MCF 10A (cell line): ENCODE data around the gene GAS6. TPM values are rescaled to one million over a fixed set of nuclear protein-coding genes. Genes with fewer than 3 reads are reported as not detected.
A peak's percentile ranks its signal among the peaks of the same experiment; 100 is the strongest.

Experiments
- BruUV-seq: library from RNA; stranded (reverse); fragments of 400-500 nt; replicated peaks from 2 replicates; lab custom pipeline; 2021; lab: Mats Ljungman, UMichigan
- CTCF ChIA-PET: fragments of 300-600 bp; sonication (Branson Sonifier 250); formaldehyde crosslinking; extraction: SDS; loops from one replicate; lab custom pipeline; 2021; ENCODE audit warnings: antibody characterized with exemption, inconsistent platforms; lab: Yijun Ruan, JAX
- POLR2A ChIA-PET: fragments of 300-600, 350-650 bp; sonication (Branson Sonifier 250); formaldehyde crosslinking; extraction: SDS; loops from one replicate; lab custom pipeline; 2020; ENCODE audit warnings: antibody characterized with exemption, inconsistent platforms; lab: Yijun Ruan, JAX
- DNase-seq: peaks from one replicate; pipeline ENCODE4 v3.0.0-alpha.2; 2018; ENCODE audit not compliant: unreplicated experiment
- H3K27ac Mint-ChIP-seq: one replicate; pipeline ENCODE4 v1.8.0; 2022; ENCODE audit warnings: mild to moderate bottlenecking, low read depth, mixed read lengths; ENCODE audit not compliant: unreplicated experiment
- H3K27me3 Mint-ChIP-seq: one replicate; pipeline ENCODE4 v1.8.0; 2022; ENCODE audit warnings: mixed read lengths; ENCODE audit not compliant: insufficient read depth, unreplicated experiment
- H3K36me3 Mint-ChIP-seq: one replicate; pipeline ENCODE4 v1.8.0; 2022; ENCODE audit warnings: mild to moderate bottlenecking, moderate library complexity, mixed read lengths; ENCODE audit not compliant: insufficient read depth, unreplicated experiment
- H3K4me1 Mint-ChIP-seq: one replicate; pipeline ENCODE4 v1.8.0; 2022; ENCODE audit warnings: mixed read lengths; ENCODE audit not compliant: insufficient read depth, unreplicated experiment
- H3K4me3 Mint-ChIP-seq: one replicate; pipeline ENCODE4 v1.8.0; 2022; ENCODE audit warnings: mild to moderate bottlenecking, moderate library complexity, mixed read lengths; ENCODE audit not compliant: unreplicated experiment
- H3K9me3 Mint-ChIP-seq: one replicate; pipeline ENCODE4 v1.8.0; 2022; ENCODE audit warnings: mixed read lengths; ENCODE audit not compliant: unreplicated experiment
- intact Hi-C: fragments of 100-400 bp; cut with micrococcal nuclease; formaldehyde crosslinking; loops from 2 replicates; pipeline ENCODE4 v1.14.1; 2022
- total RNA-seq: library from RNA; stranded (reverse); gene quantifications from 2 replicates; pipeline ENCODE4 v1.2.3, GENCODE V29; 2022
- TF ChIP-seq, protein P1 (sequence below): fragments of 200-600 bp; IDR thresholded peaks from one replicate; pipeline ENCODE4 v1.8.0; 2022; ENCODE audit warnings: antibody characterized with exemption, mild to moderate bottlenecking; ENCODE audit not compliant: unreplicated experiment

Gene GAS6
- total RNA-seq, 1 experiment from 2014 or later: 92.3 TPM

DNA sequence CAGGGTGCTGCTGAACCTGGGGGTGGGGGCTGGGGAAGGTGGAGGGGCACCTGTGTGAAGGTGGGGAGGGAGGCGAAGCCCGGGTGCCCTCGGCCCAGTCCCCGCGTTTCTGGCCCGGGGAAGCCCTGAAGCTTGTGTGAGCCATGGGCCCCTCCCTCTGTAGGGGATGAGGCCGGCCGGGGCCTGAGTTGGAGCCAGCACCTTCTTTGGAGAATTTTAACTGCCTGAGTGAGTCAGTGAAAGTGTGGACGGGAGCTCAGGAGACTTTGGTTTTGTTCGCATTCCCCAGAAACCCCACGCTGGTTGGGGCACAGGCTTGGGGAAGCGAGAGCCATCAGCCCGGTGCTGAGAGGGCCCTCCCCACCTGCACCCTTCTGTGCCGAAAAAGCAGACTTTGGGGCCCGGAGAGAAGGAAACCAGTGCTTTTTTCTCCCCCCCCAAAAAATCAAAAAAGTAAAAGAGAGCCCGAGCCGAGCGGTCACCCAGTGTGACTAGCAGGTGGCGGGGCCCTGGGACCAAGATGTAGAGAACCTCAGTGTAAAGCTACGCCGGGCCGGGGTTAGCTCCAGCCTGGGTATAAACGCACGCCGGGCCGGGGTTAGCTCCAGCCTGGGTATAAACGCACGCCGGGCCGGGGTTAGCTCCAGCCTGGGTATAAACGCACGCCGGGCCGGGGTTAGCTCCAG lies 59.7 kb downstream of the GAS6 start:
- H3K9me3 Mint-ChIP-seq: no peaks in the 10 kb centered on the region
- no peak for DNase-seq
- TF ChIP-seq, protein P1, sequence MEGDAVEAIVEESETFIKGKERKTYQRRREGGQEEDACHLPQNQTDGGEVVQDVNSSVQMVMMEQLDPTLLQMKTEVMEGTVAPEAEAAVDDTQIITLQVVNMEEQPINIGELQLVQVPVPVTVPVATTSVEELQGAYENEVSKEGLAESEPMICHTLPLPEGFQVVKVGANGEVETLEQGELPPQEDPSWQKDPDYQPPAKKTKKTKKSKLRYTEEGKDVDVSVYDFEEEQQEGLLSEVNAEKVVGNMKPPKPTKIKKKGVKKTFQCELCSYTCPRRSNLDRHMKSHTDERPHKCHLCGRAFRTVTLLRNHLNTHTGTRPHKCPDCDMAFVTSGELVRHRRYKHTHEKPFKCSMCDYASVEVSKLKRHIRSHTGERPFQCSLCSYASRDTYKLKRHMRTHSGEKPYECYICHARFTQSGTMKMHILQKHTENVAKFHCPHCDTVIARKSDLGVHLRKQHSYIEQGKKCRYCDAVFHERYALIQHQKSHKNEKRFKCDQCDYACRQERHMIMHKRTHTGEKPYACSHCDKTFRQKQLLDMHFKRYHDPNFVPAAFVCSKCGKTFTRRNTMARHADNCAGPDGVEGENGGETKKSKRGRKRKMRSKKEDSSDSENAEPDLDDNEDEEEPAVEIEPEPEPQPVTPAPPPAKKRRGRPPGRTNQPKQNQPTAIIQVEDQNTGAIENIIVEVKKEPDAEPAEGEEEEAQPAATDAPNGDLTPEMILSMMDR: no peak
- no peaks in the 10 kb centered on the region for H3K36me3 Mint-ChIP-seq
- no TSS peak for BruUV-seq
- no peak overlapping the region for H3K4me3 Mint-ChIP-seq
- H3K27me3 Mint-ChIP-seq: no peaks in the 10 kb centered on the region
- ChIA-PET POLR2A (no interaction called here), CTCF (interaction anchor here (0.6 kb wide), 1 partner anchor 311 kb away, joined by 3 read pairs; no protein-coding TSS in a partner anchor)
- intact Hi-C loops: no loop called here
- no peaks in the 10 kb centered on the region for H3K4me1 Mint-ChIP-seq
- no peak overlapping the region for H3K27ac Mint-ChIP-seq

DNA sequence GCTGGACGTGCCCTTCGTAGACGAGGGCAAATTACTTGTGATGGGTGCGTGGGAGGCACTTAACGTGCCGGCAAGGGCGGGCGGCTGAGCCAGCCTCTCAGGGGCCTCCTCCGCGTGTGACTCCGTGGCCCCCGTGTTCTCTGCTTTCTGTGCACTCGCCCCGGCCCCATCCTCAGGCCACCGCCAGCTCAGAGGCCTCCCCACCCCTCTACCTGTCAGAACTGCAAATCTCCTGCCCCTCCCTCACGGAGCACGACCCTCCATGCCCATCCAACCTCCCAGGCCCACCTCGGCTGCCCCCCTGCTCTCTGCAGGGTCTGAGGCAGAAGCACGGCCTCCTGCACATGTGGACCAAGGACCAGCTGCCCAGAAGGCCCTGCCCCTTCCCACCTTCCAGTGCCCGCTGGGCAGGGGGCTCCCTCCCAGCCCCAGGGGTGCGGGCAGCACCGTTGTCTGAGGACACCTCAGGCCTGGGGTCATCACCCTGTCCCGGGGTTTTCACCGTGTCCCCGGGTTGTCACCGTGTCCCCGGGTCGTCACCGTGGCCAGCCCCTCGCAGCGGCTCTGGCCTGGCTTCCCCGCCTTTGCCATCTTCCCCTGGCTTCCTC lies 60.4 kb downstream of the GAS6 start:
- no peak for DNase-seq
- Mint-ChIP-seq H3K27me3 (no peaks in the 10 kb centered on the region), H3K4me3 (no peak overlapping the region), H3K27ac (no peak overlapping the region), H3K4me1 (no peaks in the 10 kb centered on the region), H3K36me3 (no peaks in the 10 kb centered on the region), H3K9me3 (no peaks in the 10 kb centered on the region)
- ChIA-PET POLR2A (interaction anchor here (0.7 kb wide), 1 partner anchor 11 kb away, joined by 3 read pairs; no protein-coding TSS in a partner anchor), CTCF (no interaction called here)
- intact Hi-C loops: no loop called here
- TF ChIP-seq, protein P1: no peak
- BruUV-seq: no TSS peak

DNA sequence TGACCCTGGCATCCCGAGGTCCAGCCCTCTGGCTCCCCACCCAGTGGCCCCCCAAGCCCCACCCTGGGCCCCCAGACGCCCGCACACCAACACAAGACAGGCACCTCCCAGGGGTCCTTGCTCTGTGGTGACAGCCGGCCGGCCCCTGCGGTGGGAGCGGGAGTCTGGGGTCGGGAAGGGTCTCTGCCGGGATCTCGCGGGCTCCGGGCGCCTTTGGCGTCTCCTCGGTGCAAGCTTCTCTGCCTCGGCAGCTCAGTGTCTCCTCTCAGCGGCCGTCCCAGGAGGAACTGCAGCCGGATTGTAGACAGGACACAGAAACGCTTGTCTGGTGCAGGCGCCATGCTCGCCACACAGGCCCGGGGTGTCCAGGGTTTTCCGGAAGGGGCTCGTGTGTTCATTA lies 61.1 kb downstream of the GAS6 start:
- H3K36me3 Mint-ChIP-seq: no peaks in the 10 kb centered on the region
- BruUV-seq: no TSS peak
- H3K27me3 Mint-ChIP-seq: no peaks in the 10 kb centered on the region
- no peak for DNase-seq
- H3K9me3 Mint-ChIP-seq: no peaks in the 10 kb centered on the region
- H3K4me3 Mint-ChIP-seq: no peak overlapping the region
- TF ChIP-seq, protein P1: no peak
- ChIA-PET CTCF (interaction anchor here (1.2 kb wide), 1 partner anchor 217 kb away, joined by 4 read pairs; no protein-coding TSS in a partner anchor), POLR2A (interaction anchor here (0.7 kb wide), 1 partner anchor 12 kb away, joined by 3 read pairs; no protein-coding TSS in a partner anchor)
- no peaks in the 10 kb centered on the region for H3K4me1 Mint-ChIP-seq
- intact Hi-C loops: no loop called here
- H3K27ac Mint-ChIP-seq: no peak overlapping the region

DNA sequence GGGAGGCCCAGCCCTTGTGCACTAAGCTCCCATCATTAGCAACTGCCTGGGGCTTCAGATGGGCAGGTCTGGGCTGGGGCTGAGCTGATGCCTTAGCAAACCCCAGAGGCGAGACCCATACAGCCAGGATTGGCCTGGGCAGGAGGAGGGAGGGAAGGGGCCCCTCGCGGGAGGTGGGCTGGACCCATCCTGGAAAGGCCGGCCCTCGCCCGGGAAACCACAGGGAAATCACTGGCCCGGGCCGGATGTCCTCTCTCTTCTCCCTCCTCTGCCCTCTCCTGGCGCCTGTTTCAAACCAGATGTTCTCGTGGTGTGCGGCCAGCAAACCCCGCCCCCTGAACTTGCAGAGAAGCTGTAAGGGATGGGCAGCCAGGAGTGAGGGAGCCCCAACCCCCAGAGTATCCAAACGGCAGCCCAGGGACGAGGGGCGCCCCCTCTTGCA lies 61.8 kb downstream of the GAS6 start:
- DNase-seq: peak; percentile 66
- H3K36me3 Mint-ChIP-seq: no peaks in the 10 kb centered on the region
- intact Hi-C loops: no loop called here
- no peaks in the 10 kb centered on the region for H3K4me1 Mint-ChIP-seq
- BruUV-seq: no TSS peak
- ChIA-PET POLR2A (no interaction called here), CTCF (interaction anchor here (0.7 to 1.2 kb wide), 2 partner anchors 13 to 216 kb away, joined by 3 to 4 read pairs; no protein-coding TSS in a partner anchor)
- TF ChIP-seq, protein P1: no peak
- no peaks in the 10 kb centered on the region for H3K27me3 Mint-ChIP-seq
- no peaks in the 10 kb centered on the region for H3K9me3 Mint-ChIP-seq
- no peak overlapping the region for H3K27ac Mint-ChIP-seq
- H3K4me3 Mint-ChIP-seq: no peak overlapping the region
